ENCODE measurements around the gene EHD3. TPM values are rescaled to one million over a fixed set of nuclear protein-coding genes. Genes with fewer than 3 reads are reported as not detected.

Gene EHD3
- total and polyA plus RNA-seq, 11 donors = 8.9 to 31.9 (median 24.0) TPM

GRCh38 chr2:31192851-31193392 is 41.0 kb upstream of the EHD3 start:
- Histone ChIP-seq H3K4me3 (no peak overlapping the region), H3K27ac (no peak overlapping the region), H3K27me3 (no peaks in the 10 kb centered on the region), H3K36me3 (no peaks in the 10 kb centered on the region), H3K9me3 (no peaks in the 10 kb centered on the region), H3K4me1 (no peaks in the 10 kb centered on the region)
- DNase-seq = no peak
- ATAC-seq = no peak
- TF ChIP-seq CTCF (IDR thresholded peaks at IDR 0.05) = no peak
- no peak for TF ChIP-seq POLR2A (IDR thresholded peaks at IDR 0.05)
- 83 to 88% (median 85%) methylated on average over 11 to 12 of the region's 12 CpGs for WGBS, 4 donors
- intact Hi-C loops (cut with DNase I) = no loop called here

- 86 to 91% (median 90%) methylated on average over 4 of the region's 4 CpGs for WGBS, 4 donors
- Histone ChIP-seq H3K36me3 (no peaks in the 10 kb centered on the region), H3K27ac (no peak overlapping the region), H3K4me1 (no peaks in the 10 kb centered on the region), H3K27me3 (no peaks in the 10 kb centered on the region), H3K4me3 (no peak overlapping the region), H3K9me3 (no peaks in the 10 kb centered on the region)
- DNase-seq (no peak), ATAC-seq (no peak)
- intact Hi-C loops (cut with DNase I) = no loop called here
- TF ChIP-seq POLR2A (IDR thresholded peaks at IDR 0.05) (no peak), CTCF (IDR thresholded peaks at IDR 0.05) (no peak)
Measured at GRCh38 chr2:31193806-31194205, 40.1 kb upstream of the EHD3 start.

GRCh38 chr2:31196622-31197021 is 37.3 kb upstream of the EHD3 start:
- TF ChIP-seq POLR2A (IDR thresholded peaks at IDR 0.05) (no peak), CTCF (IDR thresholded peaks at IDR 0.05) (no peak)
- no peaks in the 10 kb centered on the region for H3K36me3 ChIP-seq
- intact Hi-C loops (cut with DNase I) = no loop called here
- no peaks in the 10 kb centered on the region for H3K4me1 ChIP-seq
- ATAC-seq (no peak), DNase-seq (no peak)
- no peaks in the 10 kb centered on the region for H3K9me3 ChIP-seq
- no peak overlapping the region for H3K4me3 ChIP-seq
- H3K27me3 ChIP-seq = no peaks in the 10 kb centered on the region
- 92 to 100% (median 96%) methylated on average over 2 of the region's 2 CpGs for WGBS, 4 donors
- H3K27ac ChIP-seq = no peak overlapping the region

- TF ChIP-seq CTCF (IDR thresholded peaks at IDR 0.05) (no peak), POLR2A (IDR thresholded peaks at IDR 0.05) (no peak)
- intact Hi-C loops (cut with DNase I) = no loop called here
- ATAC-seq = no peak
- no peak overlapping the region for H3K27ac ChIP-seq
- no peak for DNase-seq
- no peaks in the 10 kb centered on the region for H3K36me3 ChIP-seq
- no peak overlapping the region for H3K4me3 ChIP-seq
- WGBS, 4 donors = 87 to 91% (median 90%) methylated on average over 4 of the region's 4 CpGs
- H3K27me3 ChIP-seq = no peaks in the 10 kb centered on the region
- no peaks in the 10 kb centered on the region for H3K4me1 ChIP-seq
- H3K9me3 ChIP-seq = no peaks in the 10 kb centered on the region
Measured at GRCh38 chr2:31197166-31197565, 36.8 kb upstream of the EHD3 start.
